Osteoblast (primary cell): Measurements from ENCODE around the gene PHTF1. TPM values are rescaled to one million over a fixed set of nuclear protein-coding genes. Genes with fewer than 3 reads are reported as not detected.

ENCODE experiments used
- DNase-seq: peaks from one replicate; pipeline ENCODE4 v3.0.0; 2011; ENCODE audit warnings: low spot score, mixed read lengths; ENCODE audit not compliant: insufficient read length; ENCODE audit errors: missing footprints
- H2AFZ ChIP-seq: 2 replicates; pipeline ENCODE4 v1.6.0; 2011; ENCODE audit warnings: mild to moderate bottlenecking, low read length
- H3K27ac ChIP-seq: 2 replicates; pipeline ENCODE4 v1.5.1; 2011; ENCODE audit warnings: mild to moderate bottlenecking, low read depth, low read length, moderate library complexity
- H3K27me3 ChIP-seq: 2 replicates; pipeline ENCODE4 v1.6.0; 2012; ENCODE audit warnings: mild to moderate bottlenecking, control low read depth, inconsistent platforms, low read length, moderate library complexity; ENCODE audit not compliant: insufficient read depth
- H3K36me3 ChIP-seq: 2 replicates; pipeline ENCODE4 v1.5.1; 2011; ENCODE audit warnings: mild to moderate bottlenecking, low read length, control low read depth, moderate library complexity; ENCODE audit not compliant: insufficient read depth
- H3K4me1 ChIP-seq: 2 replicates; pipeline ENCODE4 v1.5.1; 2011; ENCODE audit warnings: mild to moderate bottlenecking, low read length, control low read depth, moderate library complexity; ENCODE audit not compliant: insufficient read depth
- H3K4me2 ChIP-seq: 2 replicates; pipeline ENCODE4 v1.6.0; 2011; ENCODE audit warnings: mild to moderate bottlenecking, low read length; ENCODE audit not compliant: insufficient read depth
- H3K4me3 ChIP-seq: fragments of 200-600 bp; sonication (generic); 3 replicates; pipeline ENCODE4 v1.5.1; 2012; ENCODE audit warnings: mild to moderate bottlenecking, low read length, inconsistent platforms; ENCODE audit not compliant: insufficient read depth
- H3K79me2 ChIP-seq: 2 replicates; pipeline ENCODE4 v1.6.0; 2012; ENCODE audit warnings: mild to moderate bottlenecking, low read length, control low read depth, inconsistent platforms; ENCODE audit not compliant: insufficient read depth
- H3K9me3 ChIP-seq: 2 replicates; pipeline ENCODE4 v1.5.1; 2011; ENCODE audit warnings: low read depth, low read length, control low read depth
- H4K20me1 ChIP-seq: 2 replicates; pipeline ENCODE4 v1.6.0; 2012; ENCODE audit warnings: mild to moderate bottlenecking, low read length, control low read depth; ENCODE audit not compliant: insufficient read depth
- CTCF ChIP-seq: IDR thresholded peaks from 2 replicates; pipeline ENCODE4 v1.5.1; 2011; ENCODE audit warnings: mild to moderate bottlenecking, low read depth, low read length, moderate library complexity; ENCODE audit errors: extremely low read depth
- total RNA-seq: library from RNA; depleted of rRNA; stranded (reverse); fragments of >200 nt; gene quantifications from 2 replicates; pipeline ENCODE4 v1.2.3, GENCODE V29; 2012

PHTF1 gene
- total RNA-seq: 41.6 and 42.4 TPM in 2 replicates

DNA sequence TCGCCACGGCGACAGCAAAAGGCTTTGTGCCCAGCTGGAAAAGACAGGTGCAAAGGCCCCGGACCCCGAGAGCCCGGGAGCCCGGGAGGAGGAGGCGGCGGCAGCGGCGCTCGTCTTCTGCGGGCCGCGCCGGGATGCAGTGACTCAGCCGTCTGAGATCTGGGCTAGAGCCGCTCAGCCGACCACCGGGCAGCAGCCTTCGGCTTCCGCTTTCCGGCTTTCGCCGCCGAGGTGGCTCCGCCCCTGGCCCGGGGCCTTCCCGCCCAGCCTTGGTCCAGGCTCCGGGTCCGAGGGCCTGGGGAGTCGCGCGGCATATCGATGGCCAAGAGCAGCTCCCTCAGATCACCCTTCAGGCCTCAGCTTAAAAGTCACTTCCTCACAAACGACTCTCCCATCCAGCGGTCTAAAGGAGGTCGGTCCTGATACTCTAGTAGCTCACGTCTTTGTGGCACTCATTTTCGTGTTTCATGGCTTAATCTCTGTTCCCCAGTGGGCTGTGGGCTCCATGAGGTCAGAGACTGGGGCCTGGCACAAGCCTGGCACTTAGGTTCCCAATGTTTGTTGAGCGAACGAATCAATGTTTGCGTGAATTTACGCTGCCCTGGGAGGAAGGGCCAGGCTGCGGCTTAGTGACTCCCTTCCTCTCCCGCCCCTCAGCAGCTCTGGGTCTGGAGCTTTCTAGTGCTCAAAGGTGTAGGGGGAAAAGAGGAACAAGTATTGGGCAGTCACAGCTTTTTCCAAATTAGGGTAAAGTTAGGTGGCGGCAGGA is at the start of gene PHTF1:
Gene PHTF1, minus strand, starts transcription at position 154 of the 769 bp plus-strand sequence. CDS start 783 bp downstream, outside the sequence.
- Histone ChIP-seq H3K79me2 (peaks cover 37% of the 10 kb centered on the region), H3K27me3 (no peaks in the 10 kb centered on the region), H3K4me3 (peak within 1 kb of the TSS; percentile 89), H3K36me3 (no peaks in the 10 kb centered on the region), H4K20me1 (peaks cover 3% of the 10 kb centered on the region), H3K27ac (peak within 1 kb of the TSS; percentile 96), H3K4me2 (peak within 1 kb of the TSS; percentile 95), H2AFZ (peak within 1 kb of the TSS; percentile 95), H3K4me1 (peaks cover 14% of the 10 kb centered on the region), H3K9me3 (no peaks in the 10 kb centered on the region)
- no peak for TF ChIP-seq CTCF
- DNase-seq: peak; percentile 94

DNA sequence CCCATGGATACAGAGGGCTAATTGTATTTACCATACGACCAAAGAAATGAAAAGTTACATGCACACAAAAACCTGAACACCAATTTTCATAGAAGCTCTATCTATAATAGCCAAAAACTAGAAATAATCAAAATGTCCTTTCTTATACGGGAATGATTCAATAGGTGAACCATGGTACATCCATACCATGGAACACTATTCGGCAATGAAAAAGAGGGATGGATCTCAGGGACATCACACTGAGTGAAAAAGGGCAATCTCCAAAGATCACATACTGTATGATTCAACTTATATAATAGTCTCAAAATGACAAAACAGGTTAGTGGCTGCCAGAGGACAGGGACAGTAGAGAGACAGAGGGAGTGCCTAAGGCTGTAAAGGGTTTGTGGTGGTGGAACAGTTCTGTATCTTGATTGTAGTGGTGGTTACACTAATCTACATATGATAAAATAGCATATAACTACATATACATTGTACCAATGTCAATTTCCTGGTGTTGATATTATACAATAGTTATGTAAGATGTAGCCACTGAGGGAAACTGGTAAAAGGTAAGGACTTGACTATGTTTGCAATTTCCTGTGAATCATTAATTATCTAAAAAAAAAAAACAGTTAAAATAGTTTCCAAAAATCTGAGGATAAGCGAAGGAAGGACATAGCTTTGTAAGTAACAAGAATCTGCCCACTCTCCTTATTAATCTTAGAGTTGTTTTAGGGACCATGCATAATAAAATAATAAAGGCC is 49.3 kb upstream of the PHTF1 start:
- Histone ChIP-seq H3K36me3 (no peaks in the 10 kb centered on the region), H3K4me1 (peaks cover 24% of the 10 kb centered on the region), H3K4me3 (no peak overlapping the region), H3K79me2 (peaks cover 81% of the 10 kb centered on the region), H3K9me3 (no peaks in the 10 kb centered on the region), H3K4me2 (peak overlapping the region; percentile 92), H2AFZ (no peak overlapping the region), H4K20me1 (peaks cover 9% of the 10 kb centered on the region), H3K27ac (peak overlapping the region; percentile 14), H3K27me3 (no peaks in the 10 kb centered on the region)
- no peak for DNase-seq
- TF ChIP-seq CTCF: no peak

- peaks cover 96% of the 10 kb centered on the region for H3K79me2 ChIP-seq
- H3K36me3 ChIP-seq: no peaks in the 10 kb centered on the region
- no peak overlapping the region for H3K27ac ChIP-seq
- H3K4me1 ChIP-seq: peaks cover 24% of the 10 kb centered on the region
- no peaks in the 10 kb centered on the region for H3K9me3 ChIP-seq
- no peaks in the 10 kb centered on the region for H4K20me1 ChIP-seq
- H3K4me2 ChIP-seq: no peak overlapping the region
- H2AFZ ChIP-seq: no peak overlapping the region
- no peak overlapping the region for H3K4me3 ChIP-seq
- DNase-seq: no peak
- TF ChIP-seq CTCF: no peak
- H3K27me3 ChIP-seq: no peaks in the 10 kb centered on the region
Observed at GRCh38 chr1:113805639-113806038, 46.4 kb upstream of the PHTF1 start.

GRCh38 chr1:113805256-113805531 is 45.9 kb upstream of the PHTF1 start:
- Histone ChIP-seq H3K4me2 (peak overlapping the region; percentile 18), H3K36me3 (no peaks in the 10 kb centered on the region), H4K20me1 (no peaks in the 10 kb centered on the region), H3K9me3 (no peaks in the 10 kb centered on the region), H3K27me3 (no peaks in the 10 kb centered on the region), H3K79me2 (peaks cover 96% of the 10 kb centered on the region), H3K27ac (no peak overlapping the region), H3K4me3 (no peak overlapping the region), H3K4me1 (peaks cover 19% of the 10 kb centered on the region), H2AFZ (no peak overlapping the region)
- DNase-seq: no peak
- no peak for TF ChIP-seq CTCF
